ENCODE results near the gene PAXX. TPM values are rescaled to one million over a fixed set of nuclear protein-coding genes. Genes with fewer than 3 reads are reported as not detected.
A peak's percentile ranks its signal among the peaks of the same experiment; 100 is the strongest.

PAXX gene
- total RNA-seq, 1 experiment from 2014 or later, result 44.1 TPM

DNA sequence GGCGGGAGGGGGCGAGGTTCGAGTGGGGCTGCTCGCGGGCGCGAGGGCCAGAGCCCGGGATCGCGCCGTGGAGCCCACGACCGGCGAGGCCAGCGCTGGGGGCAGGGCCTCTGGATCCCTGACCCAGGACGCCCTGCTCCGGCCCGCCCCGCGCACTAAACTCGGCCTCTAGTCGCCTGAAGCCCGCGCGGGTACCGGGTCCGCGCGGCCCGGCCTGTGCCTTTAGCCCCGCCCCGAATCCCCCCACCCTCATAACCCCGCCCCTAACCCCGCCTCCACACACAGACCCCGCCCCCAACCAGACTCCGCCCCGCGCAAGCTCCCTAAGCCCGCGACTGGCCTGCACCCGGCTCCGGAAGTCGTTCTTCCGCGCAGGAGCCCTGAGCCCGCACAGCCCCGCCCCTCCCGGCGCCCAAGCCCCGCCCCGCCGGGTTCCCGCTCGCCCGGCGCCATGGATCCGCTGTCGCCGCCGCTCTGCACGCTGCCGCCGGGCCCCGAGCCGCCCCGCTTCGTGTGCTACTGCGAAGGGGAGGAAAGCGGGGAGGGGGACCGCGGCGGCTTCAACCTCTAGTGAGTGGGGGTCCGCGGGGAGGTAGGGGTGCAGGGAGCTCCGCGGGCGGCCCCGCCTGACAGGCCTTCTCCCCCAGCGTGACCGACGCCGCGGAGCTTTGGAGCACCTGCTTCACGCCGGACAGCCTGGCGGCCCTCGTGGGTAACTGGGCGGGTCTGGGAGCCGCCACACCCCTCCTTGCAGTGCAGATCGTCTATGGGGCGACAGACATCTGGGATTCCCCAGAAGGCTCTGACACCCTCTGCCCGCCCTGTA lies at the start of gene PAXX (continued):
- no peak for TF ChIP-seq NR2C2 (CRISPR knock-in tag; IDR thresholded peaks at IDR 0.05)
- no peak for TF ChIP-seq NR1H2 (CRISPR knock-in tag; IDR thresholded peaks at IDR 0.05)
- TF ChIP-seq, protein P1, sequence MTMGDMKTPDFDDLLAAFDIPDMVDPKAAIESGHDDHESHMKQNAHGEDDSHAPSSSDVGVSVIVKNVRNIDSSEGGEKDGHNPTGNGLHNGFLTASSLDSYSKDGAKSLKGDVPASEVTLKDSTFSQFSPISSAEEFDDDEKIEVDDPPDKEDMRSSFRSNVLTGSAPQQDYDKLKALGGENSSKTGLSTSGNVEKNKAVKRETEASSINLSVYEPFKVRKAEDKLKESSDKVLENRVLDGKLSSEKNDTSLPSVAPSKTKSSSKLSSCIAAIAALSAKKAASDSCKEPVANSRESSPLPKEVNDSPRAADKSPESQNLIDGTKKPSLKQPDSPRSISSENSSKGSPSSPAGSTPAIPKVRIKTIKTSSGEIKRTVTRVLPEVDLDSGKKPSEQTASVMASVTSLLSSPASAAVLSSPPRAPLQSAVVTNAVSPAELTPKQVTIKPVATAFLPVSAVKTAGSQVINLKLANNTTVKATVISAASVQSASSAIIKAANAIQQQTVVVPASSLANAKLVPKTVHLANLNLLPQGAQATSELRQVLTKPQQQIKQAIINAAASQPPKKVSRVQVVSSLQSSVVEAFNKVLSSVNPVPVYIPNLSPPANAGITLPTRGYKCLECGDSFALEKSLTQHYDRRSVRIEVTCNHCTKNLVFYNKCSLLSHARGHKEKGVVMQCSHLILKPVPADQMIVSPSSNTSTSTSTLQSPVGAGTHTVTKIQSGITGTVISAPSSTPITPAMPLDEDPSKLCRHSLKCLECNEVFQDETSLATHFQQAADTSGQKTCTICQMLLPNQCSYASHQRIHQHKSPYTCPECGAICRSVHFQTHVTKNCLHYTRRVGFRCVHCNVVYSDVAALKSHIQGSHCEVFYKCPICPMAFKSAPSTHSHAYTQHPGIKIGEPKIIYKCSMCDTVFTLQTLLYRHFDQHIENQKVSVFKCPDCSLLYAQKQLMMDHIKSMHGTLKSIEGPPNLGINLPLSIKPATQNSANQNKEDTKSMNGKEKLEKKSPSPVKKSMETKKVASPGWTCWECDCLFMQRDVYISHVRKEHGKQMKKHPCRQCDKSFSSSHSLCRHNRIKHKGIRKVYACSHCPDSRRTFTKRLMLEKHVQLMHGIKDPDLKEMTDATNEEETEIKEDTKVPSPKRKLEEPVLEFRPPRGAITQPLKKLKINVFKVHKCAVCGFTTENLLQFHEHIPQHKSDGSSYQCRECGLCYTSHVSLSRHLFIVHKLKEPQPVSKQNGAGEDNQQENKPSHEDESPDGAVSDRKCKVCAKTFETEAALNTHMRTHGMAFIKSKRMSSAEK (CRISPR knock-in tag; IDR thresholded peaks at IDR 0.05; ENCODE audit: borderline replicate concordance), result no peak
- TF ChIP-seq ZNF671 (CRISPR knock-in tag; IDR thresholded peaks at IDR 0.05), result no peak
- TF ChIP-seq JUN (CRISPR knock-in tag; IDR thresholded peaks at IDR 0.05), result no peak
- TF ChIP-seq, protein P2, sequence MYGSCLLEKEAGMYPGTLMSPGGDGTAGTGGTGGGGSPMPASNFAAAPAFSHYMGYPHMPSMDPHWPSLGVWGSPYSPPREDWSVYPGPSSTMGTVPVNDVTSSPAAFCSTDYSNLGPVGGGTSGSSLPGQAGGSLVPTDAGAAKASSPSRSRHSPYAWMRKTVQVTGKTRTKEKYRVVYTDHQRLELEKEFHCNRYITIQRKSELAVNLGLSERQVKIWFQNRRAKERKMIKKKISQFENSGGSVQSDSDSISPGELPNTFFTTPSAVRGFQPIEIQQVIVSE (CRISPR knock-in tag; IDR thresholded peaks at IDR 0.05; ENCODE audit: borderline replicate concordance), result no peak
- no peak for TF ChIP-seq ATF1 (CRISPR knock-in tag; IDR thresholded peaks at IDR 0.05)
- TF ChIP-seq GABPB1 (CRISPR knock-in tag; IDR thresholded peaks at IDR 0.05), result no peak
- no peak for TF ChIP-seq MXD4 (CRISPR knock-in tag; IDR thresholded peaks at IDR 0.05; ENCODE audit: borderline replicate concordance)
- TF ChIP-seq, protein P3, sequence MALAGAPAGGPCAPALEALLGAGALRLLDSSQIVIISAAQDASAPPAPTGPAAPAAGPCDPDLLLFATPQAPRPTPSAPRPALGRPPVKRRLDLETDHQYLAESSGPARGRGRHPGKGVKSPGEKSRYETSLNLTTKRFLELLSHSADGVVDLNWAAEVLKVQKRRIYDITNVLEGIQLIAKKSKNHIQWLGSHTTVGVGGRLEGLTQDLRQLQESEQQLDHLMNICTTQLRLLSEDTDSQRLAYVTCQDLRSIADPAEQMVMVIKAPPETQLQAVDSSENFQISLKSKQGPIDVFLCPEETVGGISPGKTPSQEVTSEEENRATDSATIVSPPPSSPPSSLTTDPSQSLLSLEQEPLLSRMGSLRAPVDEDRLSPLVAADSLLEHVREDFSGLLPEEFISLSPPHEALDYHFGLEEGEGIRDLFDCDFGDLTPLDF (CRISPR knock-in tag; IDR thresholded peaks at IDR 0.05), result no peak
- no peak for TF ChIP-seq ZNF416 (CRISPR knock-in tag; IDR thresholded peaks at IDR 0.05)
- TF ChIP-seq JAZF1 (CRISPR knock-in tag; IDR thresholded peaks at IDR 0.05), result no peak
- no peak for TF ChIP-seq TEAD4 (CRISPR knock-in tag; IDR thresholded peaks at IDR 0.05)
- TF ChIP-seq, protein P4, sequence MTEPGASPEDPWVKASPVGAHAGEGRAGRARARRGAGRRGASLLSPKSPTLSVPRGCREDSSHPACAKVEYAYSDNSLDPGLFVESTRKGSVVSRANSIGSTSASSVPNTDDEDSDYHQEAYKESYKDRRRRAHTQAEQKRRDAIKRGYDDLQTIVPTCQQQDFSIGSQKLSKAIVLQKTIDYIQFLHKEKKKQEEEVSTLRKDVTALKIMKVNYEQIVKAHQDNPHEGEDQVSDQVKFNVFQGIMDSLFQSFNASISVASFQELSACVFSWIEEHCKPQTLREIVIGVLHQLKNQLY (CRISPR knock-in tag; IDR thresholded peaks at IDR 0.05), result no peak
- no peak for TF ChIP-seq ZBTB21 (CRISPR knock-in tag; IDR thresholded peaks at IDR 0.05; ENCODE audit: borderline replicate concordance)
- 0 out of 2 replicates have a peak, but pooled peaks have one; percentile 27 for TF ChIP-seq FOXK1 (CRISPR knock-in tag; IDR thresholded peaks at IDR 0.05)
- TF ChIP-seq, protein P5, sequence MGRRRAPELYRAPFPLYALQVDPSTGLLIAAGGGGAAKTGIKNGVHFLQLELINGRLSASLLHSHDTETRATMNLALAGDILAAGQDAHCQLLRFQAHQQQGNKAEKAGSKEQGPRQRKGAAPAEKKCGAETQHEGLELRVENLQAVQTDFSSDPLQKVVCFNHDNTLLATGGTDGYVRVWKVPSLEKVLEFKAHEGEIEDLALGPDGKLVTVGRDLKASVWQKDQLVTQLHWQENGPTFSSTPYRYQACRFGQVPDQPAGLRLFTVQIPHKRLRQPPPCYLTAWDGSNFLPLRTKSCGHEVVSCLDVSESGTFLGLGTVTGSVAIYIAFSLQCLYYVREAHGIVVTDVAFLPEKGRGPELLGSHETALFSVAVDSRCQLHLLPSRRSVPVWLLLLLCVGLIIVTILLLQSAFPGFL (CRISPR knock-in tag; IDR thresholded peaks at IDR 0.05; ENCODE audit: borderline replicate concordance), result no peak
- TF ChIP-seq, protein P6, sequence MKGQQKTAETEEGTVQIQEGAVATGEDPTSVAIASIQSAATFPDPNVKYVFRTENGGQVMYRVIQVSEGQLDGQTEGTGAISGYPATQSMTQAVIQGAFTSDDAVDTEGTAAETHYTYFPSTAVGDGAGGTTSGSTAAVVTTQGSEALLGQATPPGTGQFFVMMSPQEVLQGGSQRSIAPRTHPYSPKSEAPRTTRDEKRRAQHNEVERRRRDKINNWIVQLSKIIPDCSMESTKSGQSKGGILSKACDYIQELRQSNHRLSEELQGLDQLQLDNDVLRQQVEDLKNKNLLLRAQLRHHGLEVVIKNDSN (CRISPR knock-in tag; IDR thresholded peaks at IDR 0.05), result no peak
- TF ChIP-seq, protein P7, sequence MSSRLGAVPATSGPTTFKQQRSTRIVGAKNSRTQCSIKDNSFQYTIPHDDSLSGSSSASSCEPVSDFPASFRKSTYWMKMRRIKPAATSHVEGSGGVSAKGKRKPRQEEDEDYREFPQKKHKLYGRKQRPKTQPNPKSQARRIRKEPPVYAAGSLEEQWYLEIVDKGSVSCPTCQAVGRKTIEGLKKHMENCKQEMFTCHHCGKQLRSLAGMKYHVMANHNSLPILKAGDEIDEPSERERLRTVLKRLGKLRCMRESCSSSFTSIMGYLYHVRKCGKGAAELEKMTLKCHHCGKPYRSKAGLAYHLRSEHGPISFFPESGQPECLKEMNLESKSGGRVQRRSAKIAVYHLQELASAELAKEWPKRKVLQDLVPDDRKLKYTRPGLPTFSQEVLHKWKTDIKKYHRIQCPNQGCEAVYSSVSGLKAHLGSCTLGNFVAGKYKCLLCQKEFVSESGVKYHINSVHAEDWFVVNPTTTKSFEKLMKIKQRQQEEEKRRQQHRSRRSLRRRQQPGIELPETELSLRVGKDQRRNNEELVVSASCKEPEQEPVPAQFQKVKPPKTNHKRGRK (CRISPR knock-in tag; IDR thresholded peaks at IDR 0.05; ENCODE audit: borderline replicate concordance), result no peak
- no peak for TF ChIP-seq KAT7 (CRISPR knock-in tag; IDR thresholded peaks at IDR 0.05; ENCODE audit: borderline replicate concordance)
- no peak for TF ChIP-seq CBFB (CRISPR knock-in tag; IDR thresholded peaks at IDR 0.05; ENCODE audit: low read depth)
- no peak for TF ChIP-seq OVOL2 (CRISPR knock-in tag; IDR thresholded peaks at IDR 0.05; ENCODE audit: borderline replicate concordance)
- TF ChIP-seq, protein P8, sequence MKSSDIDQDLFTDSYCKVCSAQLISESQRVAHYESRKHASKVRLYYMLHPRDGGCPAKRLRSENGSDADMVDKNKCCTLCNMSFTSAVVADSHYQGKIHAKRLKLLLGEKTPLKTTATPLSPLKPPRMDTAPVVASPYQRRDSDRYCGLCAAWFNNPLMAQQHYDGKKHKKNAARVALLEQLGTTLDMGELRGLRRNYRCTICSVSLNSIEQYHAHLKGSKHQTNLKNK (CRISPR knock-in tag; IDR thresholded peaks at IDR 0.05), result no peak
- no peak for TF ChIP-seq PRRX2 (CRISPR knock-in tag; IDR thresholded peaks at IDR 0.05)
- TF ChIP-seq NFATC4 (CRISPR knock-in tag; IDR thresholded peaks at IDR 0.05), result no peak
- no peak for TF ChIP-seq ZNF232 (CRISPR knock-in tag; IDR thresholded peaks at IDR 0.05)
- TF ChIP-seq, protein P9, sequence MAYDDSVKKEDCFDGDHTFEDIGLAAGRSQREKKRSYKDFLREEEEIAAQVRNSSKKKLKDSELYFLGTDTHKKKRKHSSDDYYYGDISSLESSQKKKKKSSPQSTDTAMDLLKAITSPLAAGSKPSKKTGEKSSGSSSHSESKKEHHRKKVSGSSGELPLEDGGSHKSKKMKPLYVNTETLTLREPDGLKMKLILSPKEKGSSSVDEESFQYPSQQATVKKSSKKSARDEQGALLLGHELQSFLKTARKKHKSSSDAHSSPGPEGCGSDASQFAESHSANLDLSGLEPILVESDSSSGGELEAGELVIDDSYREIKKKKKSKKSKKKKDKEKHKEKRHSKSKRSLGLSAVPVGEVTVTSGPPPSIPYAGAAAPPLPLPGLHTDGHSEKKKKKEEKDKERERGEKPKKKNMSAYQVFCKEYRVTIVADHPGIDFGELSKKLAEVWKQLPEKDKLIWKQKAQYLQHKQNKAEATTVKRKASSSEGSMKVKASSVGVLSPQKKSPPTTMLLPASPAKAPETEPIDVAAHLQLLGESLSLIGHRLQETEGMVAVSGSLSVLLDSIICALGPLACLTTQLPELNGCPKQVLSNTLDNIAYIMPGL (CRISPR knock-in tag; IDR thresholded peaks at IDR 0.05), result peak; percentile 44; the same call in 1 of the 2 replicates

All from WTC11 (cell line).